ENCODE data around the gene MAPKBP1.

DNA sequence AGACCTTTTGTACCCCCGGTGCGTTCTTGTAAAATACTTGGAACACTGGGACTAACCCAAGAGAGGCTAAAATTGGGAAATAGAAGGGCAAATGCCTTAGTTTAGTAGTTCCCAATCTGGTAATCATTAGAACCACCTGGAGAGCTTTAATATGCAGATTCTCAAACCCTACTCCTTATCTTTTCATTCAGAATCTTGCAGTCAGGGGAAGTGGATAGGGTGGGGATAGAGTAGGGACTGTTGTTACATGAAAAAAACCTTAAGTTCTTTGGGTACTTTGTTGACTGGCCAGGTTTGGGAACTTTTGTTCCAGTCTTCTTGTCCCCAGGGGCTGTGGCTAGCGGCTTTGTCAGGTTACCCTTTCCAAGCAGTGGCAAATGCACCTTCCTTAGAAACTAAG, 15.9 kb downstream of the MAPKBP1 start:
- no peak for TF ChIP-seq POLR2A (IDR thresholded peaks at IDR 0.05; ENCODE audit: low read depth, low read length)
- no peak for TF ChIP-seq POLR2AphosphoS5 (IDR thresholded peaks at IDR 0.05; ENCODE audit: low read depth, low read length)
